Thyroid gland (tissue), 4 donors: ENCODE results near the gene HYAL3.

Source experiments
- CTCF ChIP-seq, 6 experiments: fragments of 200-600 bp in 3 of 6; fragments of 450-650 bp in 3 of 6; sonication (generic) in 3 of 6; IDR thresholded peaks; one replicate each; pipeline ENCODE4 v1.5.1; 2016 to 2019; ENCODE audit warnings: antibody characterized with exemption in 6 of 6, mild to moderate bottlenecking in 2 of 6, inconsistent platforms in 1 of 6, moderate library complexity in 1 of 6
- POLR2A ChIP-seq, 2 donors: fragments of 450-650 bp; IDR thresholded peaks; one replicate each; pipeline ENCODE4 v1.6.1; 2017; ENCODE audit warnings: antibody characterized with exemption in 2 of 2, mild to moderate bottlenecking in 2 of 2, moderate library complexity in 1 of 2

GRCh38 chr3:50260027-50260941, 38.9 kb downstream of the HYAL3 start:
- TF ChIP-seq POLR2A (IDR thresholded peaks at IDR 0.05) = peak in 1 of 2 donors; percentile 85
- TF ChIP-seq CTCF (IDR thresholded peaks at IDR 0.05) = peak; percentile 66 to 99 (median 99)
